ENCODE measurements around the gene SIRT5. TPM values are rescaled to one million over a fixed set of nuclear protein-coding genes. Genes with fewer than 3 reads are reported as not detected.

SIRT5 gene
- 10 to 100 TPM; 18.8 to 25.5 (median 21.1) TPM for polyA plus RNA-seq (ENCODE audit: insufficient read length in 3 of 3)
- long read RNA-seq, donor 1, partial matches to known transcripts, result 0 of 2 reads
- long read RNA-seq, donor 1, other reads (novel, unspliced or antisense), result 0 of 2 reads
- long read RNA-seq, donor 2, partial matches to known transcripts, result 0 of 5 reads
- long read RNA-seq, donor 2, other reads (novel, unspliced or antisense), result 5 of 5 reads
- long read RNA-seq, donor 3, partial matches to known transcripts, result 0 of 5 reads
- long read RNA-seq, donor 3, other reads (novel, unspliced or antisense), result 5 of 5 reads
- long read RNA-seq, donor 4, partial matches to known transcripts, result 0 of 2 reads
- long read RNA-seq, donor 4, other reads (novel, unspliced or antisense), result 0 of 2 reads
- long read RNA-seq, donor 5, result 0 reads
- long read RNA-seq, donor 6, result 0 reads
- long read RNA-seq, donor 7, result 0 reads
- long read RNA-seq, donor 8, result 0 reads
- long read RNA-seq, donor 9, partial matches to known transcripts, result 5 of 7 reads
- long read RNA-seq, donor 9, other reads (novel, unspliced or antisense), result 0 of 7 reads
- long read RNA-seq, donor 10, full-length matches to known transcripts, result 2 of 2 reads
- long read RNA-seq, donor 10, partial matches to known transcripts, result 0 of 2 reads
- long read RNA-seq, donor 10, other reads (novel, unspliced or antisense), result 0 of 2 reads
- long read RNA-seq, donor 11, partial matches to known transcripts, result 0 of 1 reads
- long read RNA-seq, donor 11, other reads (novel, unspliced or antisense), result 0 of 1 reads
- long read RNA-seq, donor 12, partial matches to known transcripts, result 0 of 1 reads
- long read RNA-seq, donor 12, other reads (novel, unspliced or antisense), result 0 of 1 reads
- long read RNA-seq, donor 13, result 0 reads
- long read RNA-seq, donor 14, result 0 reads
- long read RNA-seq, donor 15, result 0 reads
- long read RNA-seq, donor 16, partial matches to known transcripts, result 0 of 7 reads
- long read RNA-seq, donor 16, other reads (novel, unspliced or antisense), result 5 of 7 reads

DNA sequence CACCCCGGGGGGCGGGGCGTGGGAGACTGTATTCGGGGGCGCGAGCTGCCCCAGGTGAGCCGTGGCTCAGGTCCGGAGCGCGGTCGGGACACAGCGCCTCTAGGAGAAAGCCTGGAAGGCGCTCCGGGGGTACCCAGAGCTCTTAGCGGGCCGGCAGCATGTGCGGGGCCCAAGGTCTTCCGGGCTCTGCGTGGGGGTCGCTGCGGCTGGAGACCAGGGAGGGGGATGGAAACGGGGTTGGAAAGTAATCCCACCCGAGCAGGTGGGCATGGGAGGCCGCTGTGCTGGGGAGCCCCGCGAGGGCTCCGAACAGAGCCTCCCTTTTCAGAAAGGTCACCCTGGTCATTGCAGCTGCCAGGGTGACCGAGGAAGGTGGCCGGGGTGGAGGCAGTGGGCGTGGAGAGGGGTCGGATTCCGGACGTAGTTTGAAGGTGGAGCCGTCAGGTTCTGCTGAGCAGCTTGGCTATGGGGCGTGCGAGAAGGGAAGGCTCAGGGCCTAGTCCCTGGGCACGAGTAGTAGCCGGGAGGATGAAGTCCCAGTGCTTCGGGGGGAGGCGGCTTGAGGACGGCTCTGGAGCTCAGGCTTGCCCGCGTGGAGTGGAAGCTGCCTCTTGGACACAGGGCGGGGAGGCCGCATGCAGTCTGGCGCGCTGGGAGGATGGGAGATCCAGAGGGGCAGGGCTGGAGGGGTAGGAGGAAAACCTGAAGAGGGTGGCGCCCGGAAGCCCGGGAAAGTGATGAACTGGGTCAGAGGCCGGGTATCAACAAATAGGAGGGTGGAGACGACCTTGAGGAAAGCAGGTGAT is at the start of gene SIRT5:
TSS of gene SIRT5 (plus strand) at position 31 of the 806 bp plus-strand sequence. CDS start 9,510 bp downstream, outside the sequence.
- peak; percentile 56 to 80 (median 65) for DNase-seq (ENCODE audit: extremely low read depth in 1 of 11, low read depth in 9 of 11, low spot score in 4 of 11)

DNA sequence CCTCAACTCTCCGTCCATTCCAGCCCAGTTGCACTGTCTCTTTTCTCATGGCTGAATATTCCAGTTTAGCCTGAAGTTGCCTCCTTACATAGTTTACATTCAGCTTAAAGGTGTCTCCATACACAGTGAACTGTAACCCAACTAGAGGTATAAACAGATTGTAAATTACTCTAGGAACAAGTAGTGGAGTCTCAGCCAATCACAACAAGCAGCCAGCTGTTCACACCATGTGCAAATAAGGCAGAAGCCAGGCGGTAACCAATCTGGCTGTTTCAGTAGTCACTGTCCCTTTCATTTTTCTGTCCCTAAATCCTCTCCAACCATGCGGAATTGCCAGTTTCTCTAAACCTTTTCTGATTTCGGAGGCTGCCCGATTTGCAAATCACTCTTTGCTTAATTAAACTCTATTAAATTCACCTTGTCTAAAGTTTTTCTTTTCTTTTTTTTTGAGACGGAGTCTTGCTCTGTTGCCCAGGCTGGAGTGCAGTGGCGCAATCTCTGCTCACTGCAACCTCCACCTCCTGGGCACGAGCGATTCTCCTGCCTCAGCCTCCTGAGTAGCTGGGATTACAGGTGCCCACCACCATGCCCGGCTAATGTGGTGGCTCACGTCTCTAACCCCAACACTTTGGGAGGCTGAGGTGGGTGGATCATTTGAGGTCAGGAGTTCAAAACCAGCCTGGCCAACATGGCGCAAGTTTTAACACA is 49.4 kb upstream of the SIRT5 start:
- no peak for DNase-seq (ENCODE audit: extremely low read depth in 1 of 11, low read depth in 9 of 11, low spot score in 4 of 11)

DNA sequence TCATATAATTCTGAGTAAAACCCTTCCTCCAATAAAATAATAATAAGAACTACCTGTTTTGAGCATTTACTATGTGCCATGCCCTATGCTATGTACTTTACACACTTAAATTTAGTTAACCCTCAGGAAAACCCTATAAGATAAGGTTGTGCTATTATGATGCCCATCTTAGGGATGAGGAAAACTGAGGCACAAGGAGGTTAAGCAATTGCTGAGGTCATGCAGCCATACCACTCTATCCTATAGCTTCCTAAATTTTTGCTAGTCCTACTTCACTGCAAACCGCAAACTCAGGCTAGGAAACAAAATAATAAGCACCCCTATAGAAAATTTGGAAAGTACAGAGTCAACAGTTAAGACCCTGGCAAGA is 48.1 kb upstream of the SIRT5 start:
- DNase-seq (ENCODE audit: extremely low read depth in 1 of 11, low read depth in 9 of 11, low spot score in 4 of 11), result no peak

DNA sequence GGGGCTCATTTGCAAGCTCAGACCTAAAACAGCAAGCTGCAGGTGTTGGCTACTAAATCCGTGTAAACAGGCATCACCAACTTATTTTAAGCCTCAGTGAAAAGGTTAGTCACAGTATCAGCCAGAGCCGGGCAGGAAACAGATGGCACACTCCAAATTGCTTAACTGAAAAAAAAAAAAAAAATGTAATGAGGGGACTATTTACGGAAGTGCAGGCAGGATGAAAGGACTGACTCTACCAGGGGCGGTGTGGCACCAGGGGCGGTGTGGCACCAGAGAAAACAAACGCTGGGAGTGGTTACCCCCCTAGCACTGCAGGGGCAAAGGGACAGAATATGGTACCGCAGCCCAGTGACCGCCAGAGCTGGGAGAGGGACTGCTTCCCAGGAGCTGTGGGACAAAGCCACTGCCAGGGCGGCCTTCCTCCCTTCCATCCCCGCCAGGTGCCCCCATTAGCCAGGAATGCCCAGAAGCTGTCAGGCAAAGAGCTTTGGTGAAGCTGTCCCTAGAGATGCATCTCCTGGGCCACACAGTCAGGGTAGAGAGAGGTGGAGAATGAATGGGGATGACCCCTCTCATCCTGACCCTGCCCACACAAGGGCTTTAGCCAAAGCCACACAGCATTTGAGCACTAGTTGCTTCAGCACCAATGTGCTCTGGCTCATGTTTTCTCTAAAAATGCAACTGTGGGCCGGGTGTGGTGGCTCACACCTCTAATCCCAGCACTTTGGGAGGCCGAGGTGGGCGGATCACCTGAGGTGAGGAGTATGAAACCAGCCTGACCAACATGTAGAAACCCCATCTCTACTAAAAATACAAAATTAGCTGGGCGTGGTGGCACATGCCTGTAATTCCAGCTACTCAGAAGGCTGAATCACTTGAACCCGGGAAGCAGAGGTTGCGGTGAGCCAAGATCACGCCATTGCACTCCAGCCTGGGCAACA is 47.4 kb upstream of the SIRT5 start:
- DNase-seq (ENCODE audit: extremely low read depth in 1 of 11, low read depth in 9 of 11, low spot score in 4 of 11), result no peak

DNA sequence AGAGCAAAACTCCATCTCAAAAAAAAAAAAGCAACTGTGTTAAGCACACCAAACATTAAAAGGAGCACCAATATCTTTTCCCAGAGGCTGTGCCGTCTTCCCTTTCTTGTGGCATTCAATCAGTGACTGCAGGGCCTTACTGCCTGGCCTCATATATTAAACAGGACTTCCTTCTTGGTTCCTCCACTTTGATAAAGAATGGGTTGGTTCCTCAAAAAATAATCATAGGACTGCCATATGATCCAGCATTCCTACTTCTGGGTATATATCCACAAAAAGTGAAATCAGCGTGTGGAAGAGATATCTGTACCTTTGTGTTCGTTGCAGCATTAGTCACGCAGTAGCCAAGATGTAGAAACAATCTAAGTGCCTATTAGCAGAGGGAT is 46.7 kb upstream of the SIRT5 start:
- no peak for DNase-seq (ENCODE audit: extremely low read depth in 1 of 11, low read depth in 9 of 11, low spot score in 4 of 11)

DNA sequence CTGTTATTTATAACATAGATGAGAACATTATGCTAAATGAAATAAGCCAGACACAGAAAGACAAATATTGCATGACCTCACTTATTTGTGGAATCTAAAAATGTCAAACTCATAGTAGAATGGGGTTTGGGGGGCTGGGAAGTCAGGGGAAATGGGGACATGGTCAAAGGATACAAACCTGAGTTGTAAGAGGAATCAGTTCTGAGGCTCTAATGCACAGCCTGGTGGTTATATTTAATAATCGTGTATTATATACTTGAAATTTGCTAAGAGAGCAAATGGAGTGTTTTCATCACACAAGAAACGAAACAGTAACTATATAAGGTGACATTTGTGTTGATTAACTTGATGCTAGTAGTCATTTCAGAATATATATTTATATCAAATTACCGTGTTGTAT is 46.2 kb upstream of the SIRT5 start:
- DNase-seq (ENCODE audit: extremely low read depth in 1 of 11, low read depth in 9 of 11, low spot score in 4 of 11), result no peak

DNA sequence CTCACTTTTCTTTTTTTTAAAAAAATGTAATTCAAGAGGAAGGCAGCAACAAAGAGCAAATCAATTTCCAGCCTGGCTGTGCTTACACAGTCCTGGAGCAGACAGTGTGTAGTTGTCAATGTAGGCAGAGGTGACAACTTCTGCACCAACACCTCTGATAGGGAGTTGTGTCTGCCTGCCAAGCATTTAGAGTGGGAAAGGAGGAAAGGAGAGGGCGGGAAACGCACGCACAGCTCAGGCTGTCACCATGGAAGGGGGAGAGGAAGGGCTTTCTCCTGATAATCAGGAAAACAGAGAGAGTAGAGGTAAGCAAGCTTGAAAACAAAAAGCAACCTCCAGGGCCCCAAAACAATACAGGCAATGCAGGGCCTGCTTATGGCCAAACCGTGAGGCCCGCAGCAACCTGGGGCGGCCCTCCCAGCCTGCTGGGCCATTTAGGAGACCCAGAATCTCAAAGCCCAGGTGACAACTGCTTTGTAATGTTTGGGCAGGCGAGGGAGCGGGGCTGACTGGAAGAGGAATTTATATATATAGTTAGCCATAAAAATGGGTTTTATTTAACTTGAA is 45.5 kb upstream of the SIRT5 start:
- no peak for DNase-seq (ENCODE audit: extremely low read depth in 1 of 11, low read depth in 9 of 11, low spot score in 4 of 11)

DNA sequence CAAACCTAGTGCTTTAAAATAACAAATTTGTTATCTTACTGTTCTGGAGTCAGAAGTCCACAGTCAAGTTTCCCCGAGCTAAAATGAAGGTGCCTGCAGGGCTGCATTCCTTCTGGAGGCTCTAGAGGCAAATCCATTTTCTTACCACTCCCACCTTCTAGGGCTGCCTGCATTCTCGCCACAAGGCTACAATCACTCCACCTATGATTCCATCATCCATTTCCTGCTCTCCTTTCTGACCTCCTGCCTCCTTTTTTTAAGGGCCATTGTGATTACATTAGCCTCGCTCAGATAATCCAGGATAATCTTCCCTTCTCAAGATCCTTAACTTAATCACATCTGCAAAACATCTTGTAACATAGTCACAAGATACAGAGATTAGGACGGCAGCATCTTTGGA is 42.4 kb upstream of the SIRT5 start:
- DNase-seq (ENCODE audit: extremely low read depth in 1 of 11, low read depth in 9 of 11, low spot score in 4 of 11), result no peak

DNA sequence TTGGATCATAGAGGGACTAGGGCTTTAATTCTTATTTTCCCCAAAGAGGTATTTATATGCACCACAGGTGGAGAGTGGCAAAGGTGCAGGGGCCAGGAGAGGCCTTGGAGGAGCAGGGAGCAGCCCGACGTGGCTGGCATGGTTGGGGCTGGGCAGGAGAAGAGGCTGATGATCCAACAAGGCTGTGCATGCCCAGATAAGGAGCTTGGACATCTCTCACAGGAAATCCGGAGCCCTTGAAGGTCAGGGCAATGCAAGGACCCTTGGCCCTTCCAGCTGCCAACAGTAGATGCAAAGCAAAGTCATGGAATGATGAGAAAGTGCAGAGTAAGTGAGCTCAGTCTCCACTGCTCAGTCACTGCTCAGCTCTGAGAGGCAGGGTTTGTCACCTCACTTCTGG is 39.9 kb upstream of the SIRT5 start:
- DNase-seq (ENCODE audit: extremely low read depth in 1 of 11, low read depth in 9 of 11, low spot score in 4 of 11), result no peak

DNA sequence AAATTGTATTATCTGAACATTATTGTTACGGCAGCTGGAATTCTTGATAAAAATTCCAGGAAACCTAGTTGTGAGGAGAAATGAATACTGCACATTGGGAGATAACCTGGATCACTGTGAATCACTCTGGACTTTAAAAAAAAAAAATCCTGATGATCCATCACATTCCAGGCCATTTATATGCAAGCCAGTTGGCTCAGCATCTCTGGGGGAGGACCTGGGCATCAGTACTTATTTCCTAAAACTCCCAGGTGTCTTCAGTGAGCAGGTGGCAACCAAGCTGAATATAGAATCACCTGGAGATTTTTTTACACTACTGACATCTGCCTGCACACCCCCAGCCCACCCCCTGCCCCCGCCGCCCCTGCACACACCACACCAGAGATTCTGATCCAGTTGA is 39.1 kb upstream of the SIRT5 start:
- no peak for DNase-seq (ENCODE audit: extremely low read depth in 1 of 11, low read depth in 9 of 11, low spot score in 4 of 11)

DNA sequence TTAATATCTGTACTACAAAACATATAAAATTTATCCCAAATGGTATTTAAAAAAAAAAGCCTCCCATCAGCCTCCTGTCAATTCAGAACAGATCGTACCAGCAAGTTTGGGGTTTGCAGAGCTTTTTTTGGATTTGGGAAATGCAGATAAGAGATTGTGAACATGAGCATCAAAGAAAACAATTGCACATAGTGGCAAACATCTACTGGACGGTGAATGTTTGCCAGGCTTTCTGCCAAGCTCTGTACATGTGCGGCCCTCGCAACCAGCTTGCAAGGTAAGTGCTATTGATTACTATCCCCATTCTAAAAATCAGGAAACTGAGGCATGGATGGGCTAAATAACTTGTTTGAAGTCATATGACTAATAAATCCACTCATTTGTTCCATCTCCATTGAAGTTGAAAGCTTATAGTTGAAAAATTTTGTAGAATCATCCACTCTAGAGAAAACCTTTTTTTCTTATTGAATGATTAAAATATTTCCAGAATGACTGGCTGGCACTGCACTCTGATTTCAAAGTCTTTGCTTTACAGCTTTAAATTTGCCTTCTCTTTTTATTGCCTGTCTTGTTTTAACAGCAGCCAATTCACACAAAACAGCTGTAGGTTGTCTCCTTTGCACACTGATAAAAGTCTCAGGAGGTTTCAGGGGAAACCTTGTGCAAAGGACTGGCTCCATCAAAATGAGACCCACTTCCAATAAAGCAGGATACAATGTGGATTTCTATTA is 37.4 kb upstream of the SIRT5 start:
- DNase-seq (ENCODE audit: extremely low read depth in 1 of 11, low read depth in 9 of 11, low spot score in 4 of 11), result no peak

DNA sequence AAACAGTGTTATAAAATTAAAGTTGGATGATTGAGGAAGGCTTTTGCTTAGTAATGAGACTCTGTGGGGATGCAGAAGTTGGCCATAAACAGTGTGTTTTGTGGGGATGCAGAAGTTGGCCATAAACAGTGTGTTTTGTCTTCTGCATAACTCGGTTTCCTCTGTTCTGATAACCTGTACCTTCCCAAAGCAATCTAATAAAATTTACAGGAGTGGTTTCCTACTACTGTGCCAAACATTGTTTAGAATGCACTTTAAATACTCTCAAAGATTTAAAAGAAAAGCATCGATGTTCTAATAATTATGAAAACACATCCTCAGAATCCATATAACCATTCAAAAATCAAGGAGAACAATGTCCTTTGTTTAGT is 36.9 kb upstream of the SIRT5 start:
- DNase-seq (ENCODE audit: extremely low read depth in 1 of 11, low read depth in 9 of 11, low spot score in 4 of 11), result no peak

DNA sequence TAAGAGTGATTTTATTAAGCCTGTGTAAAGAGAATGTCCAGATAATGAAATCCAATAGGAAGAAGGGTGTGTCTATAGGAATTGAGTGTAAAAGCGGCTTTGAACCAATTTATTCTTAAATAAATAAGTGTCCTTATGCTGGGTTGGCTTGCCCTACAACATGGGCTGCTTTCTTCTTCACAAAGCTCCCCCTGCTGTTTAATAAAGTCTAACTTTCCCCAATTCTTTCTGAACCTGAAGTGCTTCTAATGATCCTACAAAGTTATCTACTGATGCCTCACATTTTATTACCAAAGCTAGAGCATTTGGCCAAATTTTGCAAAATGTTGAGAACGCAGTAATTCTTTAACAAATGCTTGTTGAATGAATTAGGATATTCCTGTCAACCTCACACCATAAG is 36.3 kb upstream of the SIRT5 start:
- peak in 2 of 11 donors; percentile 26 to 36 for DNase-seq (ENCODE audit: extremely low read depth in 1 of 11, low read depth in 9 of 11, low spot score in 4 of 11)

DNA sequence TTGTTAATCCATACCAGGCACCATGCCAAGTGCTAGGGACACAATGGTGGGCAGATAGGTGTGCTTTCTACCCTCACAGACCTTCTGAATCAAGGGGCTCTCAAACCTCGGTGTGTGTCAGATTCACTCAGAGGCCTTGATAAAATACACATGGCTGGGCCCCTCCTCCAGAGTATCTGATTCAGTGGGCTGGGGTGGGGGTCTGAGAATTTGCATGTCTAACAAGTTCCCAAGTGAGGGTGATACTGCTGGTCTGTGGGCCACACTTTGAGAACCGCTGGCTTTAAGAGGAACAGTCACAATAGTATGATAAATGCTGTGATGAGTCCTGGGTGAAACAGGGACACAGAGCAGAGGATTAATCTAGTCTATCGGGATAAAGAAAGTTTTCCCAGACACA is 35.8 kb upstream of the SIRT5 start:
- no peak for DNase-seq (ENCODE audit: extremely low read depth in 1 of 11, low read depth in 9 of 11, low spot score in 4 of 11)

DNA sequence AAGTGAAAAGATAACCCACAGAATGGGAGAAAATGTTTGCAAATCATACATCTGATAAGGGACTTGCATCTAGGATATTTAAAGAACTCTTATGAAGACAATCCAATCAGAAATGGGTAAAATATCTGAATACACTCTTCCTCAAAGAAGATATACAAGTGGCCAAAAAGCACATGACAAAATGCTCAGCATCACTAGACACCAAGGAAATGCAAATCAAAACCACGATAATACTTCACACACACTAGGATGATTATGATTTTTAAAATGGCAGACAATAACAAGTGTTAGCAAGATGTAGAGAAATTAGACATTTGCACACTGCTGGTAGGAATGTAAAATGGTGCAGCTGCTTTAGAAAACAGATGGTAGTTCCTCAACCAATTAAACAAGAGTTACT is 34.8 kb upstream of the SIRT5 start:
- no peak for DNase-seq (ENCODE audit: extremely low read depth in 1 of 11, low read depth in 9 of 11, low spot score in 4 of 11)

DNA sequence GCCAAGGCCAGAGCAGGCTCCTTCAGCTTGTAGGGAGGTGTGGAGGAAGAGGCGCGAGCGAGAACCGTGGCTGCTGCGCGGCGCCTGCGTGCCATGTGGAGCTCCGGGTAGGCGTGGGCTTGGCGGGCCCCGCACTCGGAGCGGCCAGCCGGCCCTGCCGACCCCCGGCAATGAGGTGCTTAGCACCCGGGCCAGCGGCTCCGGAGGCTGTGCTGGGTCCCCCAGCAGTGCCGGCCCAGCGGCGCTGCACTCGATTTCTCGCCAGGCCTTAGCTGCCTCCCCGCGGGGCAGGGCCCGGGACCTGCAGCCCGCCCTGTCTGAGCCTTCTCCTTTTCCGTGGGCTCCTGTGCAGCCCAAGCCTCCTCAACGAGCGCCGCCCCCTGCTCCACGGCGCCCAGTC is 32.9 kb upstream of the SIRT5 start:
- no peak for DNase-seq (ENCODE audit: extremely low read depth in 1 of 11, low read depth in 9 of 11, low spot score in 4 of 11)
